Measurements from ENCODE around the gene TMEM38B.

Gene TMEM38B

DNA sequence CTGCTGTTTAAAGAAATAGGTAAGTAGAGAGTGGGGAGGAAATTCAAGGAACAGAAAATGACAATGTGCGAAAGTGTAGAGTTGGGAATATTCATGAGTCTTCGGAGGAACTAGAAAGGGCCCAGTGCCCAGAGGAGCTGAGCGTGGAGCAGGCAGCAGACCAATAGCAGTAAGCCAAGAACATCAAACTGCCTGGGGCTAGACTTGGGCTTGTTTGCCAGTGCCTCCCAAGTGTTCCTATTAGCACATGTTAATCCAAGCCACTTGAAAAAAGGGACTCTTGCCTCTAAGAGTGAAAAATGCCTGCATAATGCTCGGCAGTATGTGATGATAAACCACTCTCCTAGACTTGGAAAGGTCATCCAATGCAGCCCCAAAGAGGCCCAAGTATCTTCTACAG, 33.3 kb upstream of the TMEM38B start:
- DNase-seq (ENCODE audit: low read depth) = no peak
- no peak overlapping the region for H3K4me3 ChIP-seq (ENCODE audit: low read depth, low read length)
- TF ChIP-seq, protein P1, sequence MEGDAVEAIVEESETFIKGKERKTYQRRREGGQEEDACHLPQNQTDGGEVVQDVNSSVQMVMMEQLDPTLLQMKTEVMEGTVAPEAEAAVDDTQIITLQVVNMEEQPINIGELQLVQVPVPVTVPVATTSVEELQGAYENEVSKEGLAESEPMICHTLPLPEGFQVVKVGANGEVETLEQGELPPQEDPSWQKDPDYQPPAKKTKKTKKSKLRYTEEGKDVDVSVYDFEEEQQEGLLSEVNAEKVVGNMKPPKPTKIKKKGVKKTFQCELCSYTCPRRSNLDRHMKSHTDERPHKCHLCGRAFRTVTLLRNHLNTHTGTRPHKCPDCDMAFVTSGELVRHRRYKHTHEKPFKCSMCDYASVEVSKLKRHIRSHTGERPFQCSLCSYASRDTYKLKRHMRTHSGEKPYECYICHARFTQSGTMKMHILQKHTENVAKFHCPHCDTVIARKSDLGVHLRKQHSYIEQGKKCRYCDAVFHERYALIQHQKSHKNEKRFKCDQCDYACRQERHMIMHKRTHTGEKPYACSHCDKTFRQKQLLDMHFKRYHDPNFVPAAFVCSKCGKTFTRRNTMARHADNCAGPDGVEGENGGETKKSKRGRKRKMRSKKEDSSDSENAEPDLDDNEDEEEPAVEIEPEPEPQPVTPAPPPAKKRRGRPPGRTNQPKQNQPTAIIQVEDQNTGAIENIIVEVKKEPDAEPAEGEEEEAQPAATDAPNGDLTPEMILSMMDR (IDR thresholded peaks at IDR 0.05; ENCODE audit: insufficient read depth, low read depth, low read length, missing control alignments) = no peak

DNA sequence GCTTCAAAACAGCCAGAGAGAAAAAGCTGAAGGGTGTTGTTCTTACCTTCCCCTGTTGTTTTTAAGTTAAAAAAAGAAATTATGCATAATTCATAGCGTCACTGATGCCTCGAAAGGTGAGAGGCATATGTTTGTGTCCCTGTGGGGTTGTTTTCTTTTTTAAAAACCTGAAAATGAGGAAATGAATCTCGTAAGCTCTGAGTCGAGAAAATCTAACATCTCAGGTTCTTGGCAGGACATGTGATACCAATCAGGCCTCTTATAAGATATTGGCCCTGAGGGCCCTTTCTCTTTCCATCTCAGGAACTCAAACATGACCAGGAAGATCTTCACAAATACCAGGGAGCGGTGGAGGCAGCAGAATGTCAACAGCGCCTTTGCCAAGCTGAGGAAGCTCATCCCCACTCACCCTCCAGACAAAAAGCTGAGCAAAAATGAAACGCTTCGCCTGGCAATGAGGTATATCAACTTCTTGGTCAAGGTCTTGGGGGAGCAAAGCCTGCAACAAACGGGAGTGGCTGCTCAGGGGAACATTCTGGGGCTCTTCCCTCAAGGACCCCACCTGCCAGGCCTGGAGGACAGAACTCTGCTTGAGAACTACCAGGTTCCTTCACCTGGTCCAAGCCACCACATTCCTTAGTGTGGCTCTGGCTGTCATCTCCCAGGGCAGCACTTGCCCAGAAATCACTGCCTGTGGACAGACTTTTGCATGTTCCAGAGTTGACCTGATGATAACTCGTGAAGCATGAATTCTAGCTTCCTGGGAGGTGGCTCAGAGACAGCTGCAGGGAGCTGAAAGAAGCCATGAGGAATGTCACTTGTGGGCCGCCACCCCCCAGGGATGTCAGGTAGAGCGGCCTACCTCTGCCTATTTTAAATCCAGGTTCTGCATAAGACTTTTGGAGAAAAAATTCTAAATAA, 31.9 kb upstream of the TMEM38B start, which contains the start of gene TAL2:
TAL2 (plus strand) TSS at position 274 of the 921 bp plus-strand sequence; CDS start at position 314, 40 bp downstream.
- DNase-seq (ENCODE audit: low read depth) = peak; percentile 51
- no peak within 1 kb of the TSS; the same call in 1 of the 2 replicates for H3K4me3 ChIP-seq (ENCODE audit: low read depth, low read length)
- TF ChIP-seq, protein P1 (IDR thresholded peaks at IDR 0.05; ENCODE audit: insufficient read depth, low read depth, low read length, missing control alignments) = no peak

DNA sequence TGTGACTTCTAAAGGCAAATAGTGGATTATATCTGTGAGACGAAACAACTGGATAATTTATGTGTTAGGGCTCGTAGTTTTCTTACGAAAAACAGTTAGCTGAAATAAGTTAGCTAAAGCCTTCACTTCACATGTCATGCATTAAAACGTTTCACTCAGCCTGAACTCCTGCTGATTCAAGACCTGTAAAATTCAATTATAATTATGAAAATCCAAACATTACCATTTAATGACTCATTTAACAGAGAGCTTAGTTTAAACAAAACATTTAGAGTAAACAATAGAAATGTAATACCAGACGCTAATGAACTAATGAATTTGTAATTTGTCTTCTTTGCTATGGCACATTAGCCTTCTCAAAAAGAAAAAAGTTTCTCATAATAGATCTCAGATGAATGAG, 30.4 kb upstream of the TMEM38B start:
- H3K4me3 ChIP-seq (ENCODE audit: low read depth, low read length) = no peak overlapping the region
- TF ChIP-seq, protein P1 (IDR thresholded peaks at IDR 0.05; ENCODE audit: insufficient read depth, low read depth, low read length, missing control alignments) = no peak
- DNase-seq (ENCODE audit: low read depth) = no peak

DNA sequence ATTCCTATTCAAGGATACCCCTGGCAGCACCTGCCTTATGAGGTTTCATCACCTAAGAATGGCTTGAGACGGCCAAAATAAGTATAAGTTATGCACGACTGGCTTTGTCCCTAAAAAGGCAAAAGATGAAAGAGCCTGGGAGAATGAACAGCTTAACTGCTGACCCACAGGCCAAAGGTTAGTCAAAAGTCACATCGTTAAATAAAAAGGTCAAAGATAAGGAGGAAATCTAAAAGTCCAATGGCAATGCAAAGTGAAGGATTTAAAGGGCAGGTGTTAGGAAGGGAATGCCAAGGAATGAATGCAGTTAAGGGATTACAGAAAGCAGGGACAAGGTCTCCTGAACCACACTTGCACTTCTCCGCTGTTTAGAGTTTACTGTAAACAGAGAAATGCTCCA, 26.5 kb upstream of the TMEM38B start:
- TF ChIP-seq, protein P1 (IDR thresholded peaks at IDR 0.05; ENCODE audit: insufficient read depth, low read depth, low read length, missing control alignments) = no peak
- no peak for DNase-seq (ENCODE audit: low read depth)
- H3K4me3 ChIP-seq (ENCODE audit: low read depth, low read length) = no peak overlapping the region

DNA sequence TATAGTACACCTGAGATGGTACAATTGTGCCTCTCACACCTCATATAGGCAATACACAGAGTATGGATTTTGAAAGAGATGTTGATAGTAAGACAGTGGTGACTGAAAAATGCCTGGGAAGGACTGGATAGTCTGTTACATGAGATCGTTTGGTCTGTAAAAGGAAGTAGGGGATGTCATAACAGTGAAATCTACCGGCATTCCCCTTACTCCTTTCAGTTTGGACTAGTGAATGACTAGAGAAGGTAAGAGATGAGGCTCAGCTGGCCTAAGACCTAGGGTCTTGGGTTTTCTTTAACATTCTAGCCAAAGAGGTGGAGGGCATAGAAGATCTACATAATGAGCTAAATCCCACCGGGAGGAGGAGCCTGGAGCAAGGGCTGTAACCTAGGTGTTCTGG, 24.0 kb upstream of the TMEM38B start:
- no peak for DNase-seq (ENCODE audit: low read depth)
- no peak overlapping the region for H3K4me3 ChIP-seq (ENCODE audit: low read depth, low read length)
- TF ChIP-seq, protein P1 (IDR thresholded peaks at IDR 0.05; ENCODE audit: insufficient read depth, low read depth, low read length, missing control alignments) = no peak

DNA sequence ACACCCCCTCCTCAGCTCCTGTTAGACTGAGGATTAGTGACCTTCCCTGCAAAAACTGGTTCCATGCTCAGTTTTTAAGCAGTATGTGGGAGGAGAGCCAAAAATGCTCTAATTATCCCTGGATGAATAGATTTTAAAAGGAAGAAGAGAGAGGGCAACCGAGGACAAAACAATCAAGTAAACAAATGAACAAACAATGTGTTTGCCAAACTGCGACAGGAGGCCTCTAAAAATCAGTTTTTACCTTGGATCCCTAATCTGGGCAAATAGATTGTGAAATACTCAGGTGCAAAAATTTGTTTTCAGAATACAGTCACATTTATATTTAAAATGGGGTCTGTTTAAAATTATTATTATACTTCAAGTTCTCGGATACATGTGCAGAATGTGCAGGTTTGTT, 23.6 kb upstream of the TMEM38B start:
- TF ChIP-seq, protein P1 (IDR thresholded peaks at IDR 0.05; ENCODE audit: insufficient read depth, low read depth, low read length, missing control alignments) = no peak
- no peak for DNase-seq (ENCODE audit: low read depth)
- no peak overlapping the region for H3K4me3 ChIP-seq (ENCODE audit: low read depth, low read length)

Measured in GM12865 (cell line).